Keratinocyte (primary cell): ENCODE measurements around the gene SH3BGRL.
"Not testable (repeated sequence)": the region's sequence is repeated elsewhere in the genome, so short reads cannot be mapped to it uniquely, and the experiment has no call there.

Source experiments
- CTCF ChIP-seq, 3 experiments: IDR thresholded peaks in 1 of 3; conservative IDR thresholded peaks in 1 of 3; optimal IDR thresholded peaks in 1 of 3; 2 replicates in 2 of 3; 3 replicates in 1 of 3; pipeline versions ENCODE3 to v1.5.1; 2011; ENCODE audit warnings: low read length in 3 of 3, mild to moderate bottlenecking in 3 of 3, moderate library complexity in 2 of 3, control low read depth in 1 of 3, inconsistent platforms in 1 of 3; ENCODE audit not compliant: insufficient read depth in 2 of 3; ENCODE audit errors: extremely low read depth in 1 of 3
- EZH2 ChIP-seq: IDR thresholded peaks from one replicate; pipeline ENCODE4 v1.6.1; 2012; ENCODE audit warnings: inconsistent platforms, mild to moderate bottlenecking, low read length, moderate library complexity

DNA sequence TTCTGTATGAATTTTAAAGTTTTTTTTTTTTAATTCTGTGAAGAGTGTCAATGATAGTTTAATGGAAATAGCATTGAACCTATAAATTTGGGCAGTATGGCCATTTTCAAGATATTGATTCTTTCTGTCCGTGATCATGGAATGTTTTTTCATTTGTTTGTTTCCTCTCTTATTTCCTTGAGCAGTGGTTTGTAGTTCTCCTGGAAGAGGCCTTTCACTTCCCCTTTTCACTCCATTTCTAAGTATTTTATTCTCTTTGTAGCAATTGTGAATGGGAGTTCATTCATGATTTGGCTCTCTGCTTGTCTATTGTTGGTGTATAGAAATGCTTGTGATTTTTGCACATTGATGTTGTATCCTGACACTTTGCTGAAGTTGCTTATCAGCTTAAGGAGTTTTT, 129.8 kb downstream of the SH3BGRL start:
- TF ChIP-seq CTCF (optimal IDR thresholded peaks at IDR 0.05 in 1 of 3, IDR thresholded peaks at IDR 0.05 in 1 of 3, conservative IDR thresholded peaks at IDR 0.05 in 1 of 3; ENCODE audit: extremely low read depth in 1 of 3, insufficient read depth in 2 of 3, low read length in 3 of 3); EZH2: not testable (repeated sequence)
